Panc1 (cell line): ENCODE data around the gene TUBA1C. TPM values are rescaled to one million over a fixed set of nuclear protein-coding genes. Genes with fewer than 3 reads are reported as not detected.
"Not testable (repeated sequence)": the region's sequence is repeated elsewhere in the genome, so short reads cannot be mapped to it uniquely, and the experiment has no call there.

Experiments used
- ATAC-seq: fragments of 200-7000 bp; cut with Tn5 transposase; 2 replicates; pipeline ENCODE4 v1.9.1; 2020; ENCODE audit warnings: mild to moderate bottlenecking, moderate library complexity
- BruUV-seq: library from RNA; stranded (reverse); fragments of 400-500 nt; replicated peaks from 2 replicates; lab custom pipeline; 2021; lab: Mats Ljungman, UMichigan
- CTCF ChIA-PET: fragments of 300-600 bp; sonication (Branson Sonifier 250); formaldehyde crosslinking; loops from one replicate; lab custom pipeline; 2022; ENCODE audit warnings: antibody characterized with exemption; lab: Charles Lee
- POLR2A ChIA-PET: fragments of 300-600 bp; sonication (Branson Sonifier 250); formaldehyde crosslinking; loops from one replicate; lab custom pipeline; 2022; ENCODE audit warnings: antibody characterized with exemption; lab: Charles Lee
- DNase-seq: peaks from one replicate; pipeline ENCODE4 v3.0.0-alpha.2; 2010; ENCODE audit warnings: low read depth, low spot score
- H3K27ac ChIP-seq: 2 replicates; pipeline ENCODE4 v1.5.1; 2011; ENCODE audit warnings: mild to moderate bottlenecking, low read length, inconsistent platforms
- H3K27me3 ChIP-seq: fragments of 200-500 bp; sonication (Bioruptor generic); 2 replicates; pipeline ENCODE4 v1.6.0; 2014; ENCODE audit warnings: low read length, inconsistent platforms; ENCODE audit not compliant: control insufficient read depth, insufficient read depth
- H3K36me3 ChIP-seq: fragments of 200-500 bp; sonication (Bioruptor generic); 2 replicates; pipeline ENCODE4 v1.5.1; 2014; ENCODE audit warnings: inconsistent platforms, mild to moderate bottlenecking, low read length, moderate library complexity; ENCODE audit not compliant: control insufficient read depth, insufficient read depth
- H3K4me1 ChIP-seq: 2 replicates; pipeline ENCODE4 v1.5.1; 2011; ENCODE audit warnings: inconsistent platforms, mild to moderate bottlenecking, low read length, moderate library complexity; ENCODE audit not compliant: control insufficient read depth, insufficient read depth
- H3K4me3 ChIP-seq, 2 experiments: 2 replicates each; pipeline ENCODE4 v1.5.1; 2011 to 2012; ENCODE audit warnings: low read depth in 2 of 2, low read length in 2 of 2, mild to moderate bottlenecking in 2 of 2, inconsistent platforms in 1 of 2, moderate library complexity in 1 of 2
- H3K9me3 ChIP-seq: fragments of 200-500 bp; sonication (Bioruptor generic); 2 replicates; pipeline ENCODE4 v1.5.1; 2014; ENCODE audit warnings: low read depth, mild to moderate bottlenecking, inconsistent platforms, low read length, moderate library complexity; ENCODE audit not compliant: control insufficient read depth, insufficient read depth
- CTCF ChIP-seq: fragments of 450-650 bp; IDR thresholded peaks from 2 replicates; pipeline ENCODE4 v1.5.1; 2017; ENCODE audit warnings: mild to moderate bottlenecking
- POLR2AphosphoS5 ChIP-seq: IDR thresholded peaks from 2 replicates; pipeline ENCODE4 v1.6.1; 2012; ENCODE audit warnings: mild to moderate bottlenecking, low read depth, low read length, moderate library complexity
- REST ChIP-seq, 2 experiments: IDR thresholded peaks; 2 replicates each; pipeline ENCODE4 v1.6.1; 2011 to 2012; ENCODE audit warnings: low read depth in 2 of 2, control low read depth in 1 of 2, low read length in 1 of 2, mild to moderate bottlenecking in 1 of 2, moderate library complexity in 1 of 2; ENCODE audit not compliant: insufficient read depth in 1 of 2
- SIN3A ChIP-seq: IDR thresholded peaks from 2 replicates; pipeline ENCODE4 v1.6.1; 2012; ENCODE audit warnings: low read depth, mild to moderate bottlenecking, low read length, moderate library complexity, borderline replicate concordance; ENCODE audit not compliant: insufficient read depth
- TCF7L2 ChIP-seq: IDR thresholded peaks from 2 replicates; pipeline ENCODE4 v1.6.1; 2011; ENCODE audit warnings: mild to moderate bottlenecking, low read depth, low read length, inconsistent platforms
- in situ Hi-C: cut with HindIII; loops from 2 replicates; pipeline ENCODE4 v1.10.0; 2016; ENCODE audit warnings: low sequenced_read_pairs, low pct_unique_long_range_greater_than_20kb
- intact Hi-C: fragments of 100-400 bp; cut with micrococcal nuclease; formaldehyde crosslinking; loops from one replicate; pipeline ENCODE4 v1.10.0; 2022; ENCODE audit not compliant: unreplicated experiment
- total RNA-seq: library from RNA; stranded (reverse); gene quantifications from one replicate; pipeline ENCODE4 v1.2.1, GENCODE V29; 2021; ENCODE audit not compliant: unreplicated experiment

The TUBA1C gene
- total RNA-seq, 1 experiment from 2014 or later, result 524 TPM

- ChIA-PET CTCF (no interaction called here), POLR2A (interaction anchor here (0.5 to 0.9 kb wide), 3 partner anchors 13 to 169 kb away, joined by 4 to 9 read pairs (median 5); partner anchors contain the start of gene SPATS2)
- no peak overlapping the region for H3K4me3 ChIP-seq
- in situ Hi-C loops, result no loop called here
- BruUV-seq, result no TSS peak
- H3K4me1 ChIP-seq, result no peaks in the 10 kb centered on the region
- no peak overlapping the region for H3K27ac ChIP-seq
- intact Hi-C loops, result no loop called here
- ATAC-seq, result peak; percentile 82
- no peak for DNase-seq
- H3K9me3 ChIP-seq, result no peaks in the 10 kb centered on the region
- no peaks in the 10 kb centered on the region for H3K36me3 ChIP-seq
- no peaks in the 10 kb centered on the region for H3K27me3 ChIP-seq
- TF ChIP-seq TCF7L2 (no peak), POLR2AphosphoS5 (no peak), REST (IDR thresholded peaks at IDR 0.05; ENCODE audit: insufficient read depth in 1 of 2, low read depth in 2 of 2, low read length in 1 of 2) (no peak), CTCF (no peak), SIN3A (no peak)
Observed at GRCh38 chr12:49253033-49253623, 11.8 kb upstream of the TUBA1C start.

GRCh38 chr12:49255456-49255855 lies 9.4 kb upstream of the TUBA1C start:
- intact Hi-C loops, H3K36me3 ChIP-seq, ATAC-seq, H3K4me1 ChIP-seq, DNase-seq, H3K4me3 ChIP-seq, H3K27me3 ChIP-seq, CTCF ChIA-PET, POLR2A ChIA-PET, H3K9me3 ChIP-seq, BruUV-seq, H3K27ac ChIP-seq, in situ Hi-C loops: not testable (repeated sequence)

GRCh38 chr12:49255857-49256637 lies 8.8 kb upstream of the TUBA1C start:
- DNase-seq, result no peak
- CTCF ChIA-PET, result no interaction called here
- ATAC-seq, result no peak
- Histone ChIP-seq H3K4me1 (peaks cover 4% of the 10 kb centered on the region; the same call in 1 of the 2 replicates), H3K9me3 (no peaks in the 10 kb centered on the region), H3K4me3 (no peak overlapping the region), H3K36me3 (no peaks in the 10 kb centered on the region), H3K27me3 (no peaks in the 10 kb centered on the region), H3K27ac (0 out of 2 replicates have a peak overlapping the region, but pooled peaks have one; percentile 4)
- POLR2A ChIA-PET, result no interaction called here
- intact Hi-C loops, result no loop called here
- TF ChIP-seq REST (IDR thresholded peaks at IDR 0.05; ENCODE audit: insufficient read depth in 1 of 2, low read depth in 2 of 2, low read length in 1 of 2) (no peak), TCF7L2 (no peak), CTCF (no peak), SIN3A (no peak), POLR2AphosphoS5 (no peak)
- no TSS peak for BruUV-seq
- in situ Hi-C loops, result no loop called here
